ENCODE results near the gene PAX3.
A peak's percentile ranks its signal among the peaks of the same experiment; 100 is the strongest.

PAX3 gene

GRCh38 chr2:222319586-222320435, 21.0 kb upstream of the PAX3 start:
- TF ChIP-seq L3MBTL2 (conservative IDR thresholded peaks at IDR 0.05) (peak; percentile 34; the same call in 1 of the 2 replicates), PKNOX1 (IDR thresholded peaks at IDR 0.05) (no peak)
- ChIA-PET POLR2A (interaction anchor here (1.0 to 1.6 kb wide), 2 partner anchors 21 to 163 kb away, joined by 3 to 4 read pairs; partner anchors contain the start of gene PAX3), CTCF (interaction anchor here (0.7 to 0.9 kb wide), 2 partner anchors 163 to 242 kb away, joined by 3 read pairs; no protein-coding TSS in a partner anchor)
- DNase-seq (ENCODE audit: extremely low spot score), result peak; percentile 44

GRCh38 chr2:222318712-222319585, 20.2 kb upstream of the PAX3 start:
- DNase-seq (ENCODE audit: extremely low spot score), result peak; percentile 54
- POLR2A ChIA-PET, result interaction anchor here (0.5 to 1.6 kb wide), 4 partner anchors 20 to 226 kb away, joined by 3 to 15 read pairs (median 4); partner anchors contain the start of gene PAX3

GRCh38 chr2:222318026-222318711, 19.4 kb upstream of the PAX3 start:
- POLR2A ChIA-PET, result interaction anchor here (0.9 to 1.5 kb wide), 3 partner anchors 19 to 244 kb away, joined by 4 to 15 read pairs (median 4); partner anchors contain the start of gene PAX3

More at GRCh38 chr2:222318712-222319585, 20.2 kb upstream of the PAX3 start:
- CTCF ChIA-PET, result interaction anchor here (0.7 to 1.8 kb wide), 10 partner anchors 11 to 296 kb away, joined by 3 to 14 read pairs (median 5); no protein-coding TSS in a partner anchor
- TF ChIP-seq L3MBTL2 (conservative IDR thresholded peaks at IDR 0.05) (peak; percentile 57), FOXA1 (IDR thresholded peaks at IDR 0.05) (no peak)

GRCh38 chr2:222315443-222316121, 16.8 kb upstream of the PAX3 start:
- no peak for TF ChIP-seq CTBP1 (IDR thresholded peaks at IDR 0.05; ENCODE audit: borderline replicate concordance)
- no peak for TF ChIP-seq ELF4 (IDR thresholded peaks at IDR 0.05)
- no peak for TF ChIP-seq L3MBTL2 (conservative IDR thresholded peaks at IDR 0.05)
- no peak for TF ChIP-seq ARNT (IDR thresholded peaks at IDR 0.05)
- no peak for TF ChIP-seq PKNOX1 (IDR thresholded peaks at IDR 0.05)
- no peak for TF ChIP-seq SUZ12 (IDR thresholded peaks at IDR 0.05)
- no peak for TF ChIP-seq FOXK2 (IDR thresholded peaks at IDR 0.05)
- no peak for TF ChIP-seq ZNF384 (IDR thresholded peaks at IDR 0.05)
- no peak for TF ChIP-seq BHLHE40 (IDR thresholded peaks at IDR 0.05; ENCODE audit: borderline replicate concordance)
- no peak for TF ChIP-seq FOXA1 (IDR thresholded peaks at IDR 0.05)
- TF ChIP-seq FOXM1 (IDR thresholded peaks at IDR 0.05; ENCODE audit: borderline replicate concordance), result no peak
- TF ChIP-seq LEF1 (IDR thresholded peaks at IDR 0.05; ENCODE audit: borderline replicate concordance), result no peak
- TF ChIP-seq TARDBP (IDR thresholded peaks at IDR 0.05), result no peak
- TF ChIP-seq NFRKB (IDR thresholded peaks at IDR 0.05), result no peak
- no peak for TF ChIP-seq HDGF (IDR thresholded peaks at IDR 0.05; ENCODE audit: borderline replicate concordance)
- TF ChIP-seq SP1 (IDR thresholded peaks at IDR 0.05), result no peak
- no peak for DNase-seq (ENCODE audit: extremely low spot score)
- ChIA-PET POLR2A (no interaction called here), CTCF (no interaction called here)

More at GRCh38 chr2:222318026-222318711, 19.4 kb upstream of the PAX3 start:
- DNase-seq (ENCODE audit: extremely low spot score), result peak; percentile 81
- TF ChIP-seq NFRKB (IDR thresholded peaks at IDR 0.05), result no peak
- TF ChIP-seq HDGF (IDR thresholded peaks at IDR 0.05; ENCODE audit: borderline replicate concordance), result no peak
- TF ChIP-seq ARNT (IDR thresholded peaks at IDR 0.05), result no peak
- peak; percentile 77 for TF ChIP-seq PKNOX1 (IDR thresholded peaks at IDR 0.05)
- TF ChIP-seq L3MBTL2 (conservative IDR thresholded peaks at IDR 0.05), result peak; percentile 74
- CTCF ChIA-PET, result interaction anchor here (0.5 to 1.8 kb wide), 15 partner anchors 10 to 309 kb away, joined by 3 to 14 read pairs (median 4); no protein-coding TSS in a partner anchor

- POLR2A ChIA-PET, result interaction anchor here (1.2 kb wide), 1 partner anchor 15 kb away, joined by 3 read pairs; the partner anchor contains the start of gene PAX3
Measured at GRCh38 chr2:222313816-222314215, 15.0 kb upstream of the PAX3 start.

More at GRCh38 chr2:222313816-222314215, 15.0 kb upstream of the PAX3 start:
- CTCF ChIA-PET, result no interaction called here
- TF ChIP-seq NFRKB (IDR thresholded peaks at IDR 0.05), result no peak
- no peak for TF ChIP-seq L3MBTL2 (conservative IDR thresholded peaks at IDR 0.05)
- no peak for TF ChIP-seq HDGF (IDR thresholded peaks at IDR 0.05; ENCODE audit: borderline replicate concordance)
- TF ChIP-seq ZNF384 (IDR thresholded peaks at IDR 0.05), result no peak
- no peak for TF ChIP-seq TARDBP (IDR thresholded peaks at IDR 0.05)
- no peak for TF ChIP-seq LEF1 (IDR thresholded peaks at IDR 0.05; ENCODE audit: borderline replicate concordance)
- TF ChIP-seq SUZ12 (IDR thresholded peaks at IDR 0.05), result no peak
- no peak for TF ChIP-seq PKNOX1 (IDR thresholded peaks at IDR 0.05)
- TF ChIP-seq ELF4 (IDR thresholded peaks at IDR 0.05), result no peak
- TF ChIP-seq FOXA1 (IDR thresholded peaks at IDR 0.05), result no peak
- TF ChIP-seq SP1 (IDR thresholded peaks at IDR 0.05), result no peak
- no peak for TF ChIP-seq CTBP1 (IDR thresholded peaks at IDR 0.05; ENCODE audit: borderline replicate concordance)
- no peak for TF ChIP-seq FOXM1 (IDR thresholded peaks at IDR 0.05; ENCODE audit: borderline replicate concordance)
- TF ChIP-seq BHLHE40 (IDR thresholded peaks at IDR 0.05; ENCODE audit: borderline replicate concordance), result no peak
- no peak for TF ChIP-seq ARNT (IDR thresholded peaks at IDR 0.05)
- DNase-seq (ENCODE audit: extremely low spot score), result no peak
